GM04503 (cell line): ENCODE results near the gene RAB35.

Experiments
- DNase-seq: peaks from one replicate; pipeline ENCODE4 v3.0.0-alpha.2; 2012; ENCODE audit warnings: low read depth

The RAB35 gene

DNA sequence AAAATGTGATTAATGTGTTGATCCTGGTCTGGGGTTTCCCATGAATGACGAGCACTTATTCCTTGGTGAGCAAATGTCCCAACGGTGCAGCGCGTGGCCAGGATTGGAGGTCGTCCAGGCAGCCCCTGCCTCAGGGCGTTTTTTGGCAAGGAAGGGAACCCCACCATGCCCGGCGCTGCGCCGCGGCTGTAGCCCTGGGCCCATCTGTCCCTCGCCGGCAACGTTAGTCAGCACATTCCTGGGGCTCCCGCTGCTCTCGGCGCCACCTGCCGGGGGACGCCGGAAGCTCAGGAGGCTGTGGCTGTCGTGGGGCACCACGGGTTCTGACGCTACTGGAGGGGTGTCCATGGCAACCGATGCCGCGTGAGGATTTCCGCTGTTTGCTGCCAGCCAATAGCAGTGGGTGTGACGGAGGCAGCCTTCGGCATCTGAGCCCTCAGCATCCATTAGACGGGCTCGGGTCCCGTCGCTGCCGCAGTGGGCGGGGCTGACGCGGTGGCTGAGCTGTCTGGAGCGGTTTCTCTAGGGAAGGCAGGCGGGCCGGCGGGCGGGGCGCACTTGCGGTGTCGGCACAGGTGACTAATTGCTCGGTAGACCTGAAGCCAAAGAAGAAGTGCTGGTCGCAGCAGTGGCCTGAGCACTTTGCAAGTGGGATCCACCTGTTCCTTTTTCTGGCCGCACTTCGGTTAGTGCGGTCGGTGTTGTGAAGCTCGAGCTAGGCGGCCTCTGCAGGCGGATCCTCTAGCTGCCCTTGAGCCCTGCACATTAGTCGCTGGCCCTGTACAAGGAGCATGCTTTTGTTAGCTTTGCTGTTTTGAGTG lies 29.5 kb downstream of the RAB35 start:
- DNase-seq, result peak; percentile 88

DNA sequence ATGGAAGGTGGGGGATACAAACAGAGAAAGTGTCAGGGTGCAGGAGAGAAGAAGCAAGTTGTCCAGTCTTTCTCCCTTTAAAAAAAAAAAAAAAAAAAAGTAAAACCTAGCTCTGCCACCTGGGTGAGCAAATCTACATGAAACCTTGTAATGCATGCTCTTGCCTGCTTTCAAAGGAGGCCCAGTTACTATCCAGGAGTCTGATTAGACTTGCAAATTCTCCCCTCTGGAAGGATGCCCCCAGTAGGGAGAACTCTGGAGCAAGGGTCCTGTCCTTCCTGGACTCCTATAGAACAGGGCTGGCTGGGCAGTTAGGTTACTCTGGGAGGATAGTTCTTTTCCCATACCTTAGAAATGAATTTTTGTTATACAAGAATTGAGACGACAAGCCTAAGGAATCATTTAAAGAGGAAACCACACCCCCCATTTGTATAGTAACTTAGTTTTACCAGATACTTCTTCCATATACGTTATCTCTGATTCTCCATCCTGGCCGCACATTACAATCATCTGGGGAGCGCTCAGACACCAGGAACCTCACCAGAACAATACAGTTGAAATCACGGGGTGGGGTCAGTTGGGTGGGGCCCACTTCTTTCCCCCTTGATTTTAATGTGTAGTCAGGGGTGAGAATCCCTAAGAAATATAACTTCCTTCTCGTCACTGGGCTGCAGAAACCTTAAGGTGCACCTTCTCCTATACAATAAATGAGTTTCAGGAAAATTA lies 30.5 kb downstream of the RAB35 start:
- no peak for DNase-seq

DNA sequence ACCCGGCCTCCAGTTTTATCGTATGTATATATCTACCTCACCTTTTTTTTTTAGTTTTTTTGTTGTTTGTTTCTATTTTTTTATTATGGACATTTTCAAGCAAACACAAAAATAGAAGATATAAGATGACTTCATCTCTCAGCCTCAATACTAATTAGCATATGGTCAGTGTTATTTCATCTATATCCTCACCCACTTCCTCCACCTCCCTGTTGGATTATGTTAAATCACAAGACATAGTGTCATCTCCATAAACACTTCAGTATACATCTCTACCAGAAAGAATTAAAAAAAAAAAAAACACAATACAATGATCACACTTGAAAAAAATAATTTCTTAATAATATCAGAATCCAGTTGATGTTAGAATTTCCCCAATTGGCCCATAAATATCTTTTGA lies 34.9 kb downstream of the RAB35 start:
- no peak for DNase-seq

DNA sequence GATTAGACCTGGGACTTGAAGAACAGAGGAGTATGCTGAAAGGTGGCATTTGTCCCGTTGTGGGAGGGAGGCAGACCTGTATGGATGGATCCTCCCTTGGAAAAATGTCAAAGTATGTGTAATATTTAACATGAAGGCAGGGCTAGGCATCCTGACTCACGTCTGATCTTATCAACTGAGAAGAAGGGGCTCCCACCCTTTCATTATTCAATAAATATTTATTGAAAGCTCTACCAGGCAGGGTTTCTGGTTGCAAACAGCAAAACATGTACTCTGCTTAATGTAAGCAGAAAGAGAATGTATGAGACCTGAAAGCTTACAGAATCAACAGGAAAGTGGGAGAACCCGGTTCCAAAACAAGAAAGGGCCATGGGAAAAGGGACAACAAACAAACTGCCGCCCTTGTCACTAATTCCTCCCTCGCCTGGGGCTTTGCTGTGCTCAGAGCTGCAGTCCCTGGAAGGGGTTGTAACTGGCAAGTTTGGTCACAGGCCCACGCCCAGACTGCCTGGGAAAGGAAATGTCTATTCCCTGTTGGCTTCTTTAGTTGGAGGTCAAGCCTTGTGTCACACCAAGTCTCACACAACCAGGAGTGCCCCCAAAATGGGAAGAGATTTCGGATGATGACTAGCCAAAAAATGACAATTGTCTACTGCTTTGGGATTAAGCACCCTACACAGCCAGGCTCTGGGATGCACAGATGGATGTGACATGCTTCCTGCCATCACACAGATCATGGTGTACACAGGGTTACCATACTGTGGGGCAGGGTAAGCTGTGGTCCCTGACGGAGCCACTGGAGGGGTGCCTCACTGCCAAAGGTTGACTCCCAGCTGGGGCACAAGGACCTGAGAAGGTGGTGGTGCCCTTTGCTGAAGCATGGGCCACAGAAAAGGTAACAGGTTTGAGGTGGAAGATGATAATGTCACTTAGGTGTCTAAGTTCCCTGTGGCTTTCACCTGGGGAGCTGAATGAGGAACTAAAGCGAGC lies 36.8 kb downstream of the RAB35 start:
- DNase-seq, result no peak

DNA sequence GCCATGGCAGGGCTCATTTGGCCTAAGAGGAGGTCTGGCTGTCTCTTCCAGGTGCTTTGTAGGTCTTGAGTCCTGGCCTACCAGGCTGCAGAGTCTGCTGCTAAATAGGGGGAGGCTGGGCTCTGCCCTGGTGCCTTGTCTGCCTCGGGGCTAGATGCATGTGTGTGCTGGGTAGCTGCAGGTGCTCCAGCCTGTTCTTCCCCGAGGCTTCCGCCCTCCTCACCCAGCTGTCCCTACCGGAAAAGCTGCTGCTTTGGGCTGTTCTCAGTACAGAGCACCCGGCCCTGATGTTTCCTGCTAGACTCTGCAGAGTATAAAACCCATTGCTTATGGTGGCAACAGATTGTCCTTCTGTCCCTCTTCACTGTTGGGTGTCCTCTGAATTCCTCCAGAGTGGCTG lies 37.7 kb downstream of the RAB35 start:
- no peak for DNase-seq

DNA sequence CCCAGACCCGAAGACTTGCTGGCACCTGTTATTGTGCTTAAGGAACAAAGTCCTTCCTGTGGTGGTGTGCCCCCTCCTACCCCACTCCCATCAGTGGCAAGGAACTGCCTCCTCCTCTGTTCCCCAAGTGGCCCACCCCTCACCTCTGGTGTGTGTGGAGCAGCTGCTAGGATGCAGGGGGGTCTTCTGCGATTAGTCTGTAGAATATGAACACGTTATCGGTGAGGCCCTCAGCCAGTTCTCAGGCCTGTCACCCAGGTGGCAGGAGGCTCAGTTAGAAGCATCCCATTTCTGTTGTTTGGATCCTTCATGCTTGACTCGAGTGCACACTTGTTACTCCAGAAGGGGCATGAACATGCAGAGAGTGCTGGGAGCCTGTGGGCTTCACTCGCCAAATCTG lies 39.3 kb downstream of the RAB35 start:
- no peak for DNase-seq

DNA sequence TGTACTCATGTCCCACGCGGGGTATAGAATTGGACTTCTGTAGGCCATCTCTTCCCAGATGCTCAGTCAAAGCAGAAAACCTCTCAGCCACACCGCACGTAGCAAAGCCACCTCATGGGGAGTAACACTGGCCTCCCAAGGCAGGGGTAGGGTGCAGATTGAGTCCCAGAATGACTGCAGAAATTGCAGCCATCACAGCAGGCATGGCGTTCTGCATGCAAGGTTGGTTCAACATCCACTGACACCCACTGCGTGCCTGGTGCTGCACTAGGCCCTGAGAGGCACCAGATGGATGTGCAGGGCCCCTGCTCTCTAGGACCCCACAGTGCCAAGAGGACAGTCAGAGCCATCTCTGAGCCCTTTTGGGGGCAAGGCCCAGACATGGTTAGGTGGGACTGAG lies 39.9 kb downstream of the RAB35 start:
- DNase-seq, result no peak

DNA sequence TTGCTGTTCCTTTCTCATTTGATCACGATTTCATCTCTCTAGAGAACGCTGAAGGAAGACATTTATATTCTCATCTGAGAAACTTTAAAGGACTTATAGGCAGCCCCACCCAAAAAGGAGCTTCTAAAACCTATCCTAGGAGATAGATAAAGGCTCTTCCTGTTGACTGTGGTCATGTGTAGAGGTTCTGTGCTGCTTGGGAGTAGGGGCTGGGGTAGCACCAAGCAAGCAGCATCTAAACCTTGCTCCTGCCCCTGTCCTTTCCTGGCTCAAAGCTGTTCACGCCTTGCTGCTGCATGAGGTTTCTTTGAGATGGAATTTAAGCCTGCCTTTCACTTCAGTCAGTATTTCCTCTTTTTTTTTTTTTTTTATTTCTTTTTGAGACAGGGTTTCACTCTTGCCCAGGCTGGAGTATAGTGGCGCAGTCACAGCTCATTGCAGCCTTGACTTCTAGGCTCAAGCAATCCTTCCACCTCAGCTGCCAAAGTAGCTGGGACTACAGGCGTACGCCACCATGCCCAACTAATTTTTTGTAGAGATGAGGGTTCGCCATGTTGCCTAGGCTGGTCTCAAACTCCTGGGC lies 41.4 kb downstream of the RAB35 start:
- DNase-seq, result no peak

DNA sequence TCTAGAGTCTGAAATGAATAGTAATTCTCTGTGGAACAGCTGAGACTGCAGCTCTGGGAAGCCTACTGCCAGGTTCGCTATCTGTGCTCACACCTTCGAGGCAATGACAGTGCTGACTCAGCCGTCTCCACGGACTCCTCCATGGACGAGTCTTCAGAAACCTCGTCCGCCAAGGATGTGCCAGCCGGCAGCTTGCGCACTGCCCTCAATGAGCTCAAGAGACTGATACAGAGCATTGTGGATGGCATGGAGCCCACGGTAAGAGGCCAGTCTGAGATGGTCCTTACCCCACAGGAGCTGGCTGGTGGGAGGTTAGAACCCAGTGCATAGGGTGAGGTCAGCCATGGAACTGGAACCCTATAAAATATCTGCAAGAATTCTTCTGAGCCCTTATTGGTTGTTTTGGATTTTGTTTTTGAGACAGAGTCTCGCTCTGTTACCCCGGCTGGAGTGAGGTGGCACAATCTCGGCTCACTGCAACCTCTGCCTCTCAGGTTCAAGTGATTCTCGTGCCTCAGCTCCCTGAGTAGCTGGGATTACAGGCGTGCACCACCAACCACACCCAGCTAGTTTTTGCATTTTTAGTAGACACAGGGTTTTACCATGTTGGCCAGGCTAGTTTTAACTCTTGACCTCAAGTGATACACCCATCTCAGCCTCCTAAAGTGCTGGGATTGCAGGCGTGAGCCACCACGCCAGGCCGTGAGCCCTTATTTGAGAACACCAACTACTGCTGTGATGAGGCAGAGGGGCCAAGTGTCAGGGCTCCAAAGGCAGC lies 43.9 kb downstream of the RAB35 start:
- DNase-seq, result no peak

DNA sequence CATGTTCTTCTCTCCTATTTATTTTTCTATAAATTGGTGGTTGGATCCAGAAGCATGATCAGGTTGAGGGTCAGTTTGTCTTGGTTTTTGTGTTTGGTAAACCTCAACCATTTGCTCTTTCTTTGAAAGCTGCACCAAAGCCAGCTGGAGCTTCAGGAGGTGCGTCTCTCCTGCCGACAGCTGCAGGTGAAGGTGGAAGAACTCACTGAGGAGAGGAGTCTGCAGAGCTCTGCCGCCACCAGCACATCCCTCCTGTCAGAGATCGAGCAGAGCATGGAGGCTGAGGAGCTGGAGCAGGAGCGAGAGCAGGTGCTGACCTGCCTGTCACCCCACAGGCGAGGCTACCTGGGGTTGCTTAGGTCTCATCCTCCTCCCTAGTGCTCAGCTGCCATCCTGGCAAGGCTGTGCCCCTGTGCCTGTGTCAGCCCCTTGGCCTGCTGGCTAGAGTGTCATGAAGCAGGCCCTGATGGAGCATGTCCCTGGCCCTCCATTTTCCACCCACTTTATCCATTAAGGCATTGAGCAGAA lies 45.0 kb downstream of the RAB35 start:
- DNase-seq, result no peak

DNA sequence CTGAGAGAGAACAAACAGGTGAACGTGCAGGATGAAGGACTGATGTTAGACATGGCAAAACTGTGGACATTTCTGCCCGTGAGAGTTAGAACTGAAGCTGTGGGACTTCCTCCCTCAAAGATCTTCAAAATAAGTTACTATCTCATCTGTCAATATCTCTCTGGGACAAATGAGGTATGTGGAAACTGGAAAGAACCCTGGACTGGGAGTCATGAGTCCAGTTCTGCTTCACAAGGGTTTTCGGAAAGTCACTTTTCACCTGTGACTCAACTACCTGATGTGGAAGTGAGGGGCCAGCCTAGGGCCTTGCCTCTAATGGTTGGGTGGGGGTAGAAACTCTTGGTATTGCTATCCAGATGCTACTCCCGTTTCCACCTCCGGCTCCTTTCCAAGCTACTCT lies 47.3 kb downstream of the RAB35 start:
- DNase-seq, result no peak

DNA sequence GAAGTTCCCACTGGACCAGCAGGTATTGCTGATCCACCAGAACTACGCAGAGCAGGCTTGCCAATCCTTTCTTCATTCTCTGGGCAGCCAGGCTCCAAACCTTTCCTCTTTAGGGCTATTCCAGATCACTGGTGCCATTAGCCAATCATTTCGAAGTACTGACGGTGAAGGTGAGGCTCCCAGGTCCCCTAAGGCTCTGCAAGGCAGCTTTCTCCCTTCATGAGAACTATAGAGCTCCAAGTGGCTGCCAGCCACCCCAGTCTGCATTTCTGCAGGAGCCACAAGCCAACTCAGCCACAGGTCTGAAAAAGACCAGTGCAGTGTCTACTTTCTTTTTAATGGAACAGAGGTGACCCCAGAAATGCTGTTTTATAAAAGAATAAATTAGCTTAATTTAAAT lies 48.7 kb downstream of the RAB35 start:
- DNase-seq, result no peak

DNA sequence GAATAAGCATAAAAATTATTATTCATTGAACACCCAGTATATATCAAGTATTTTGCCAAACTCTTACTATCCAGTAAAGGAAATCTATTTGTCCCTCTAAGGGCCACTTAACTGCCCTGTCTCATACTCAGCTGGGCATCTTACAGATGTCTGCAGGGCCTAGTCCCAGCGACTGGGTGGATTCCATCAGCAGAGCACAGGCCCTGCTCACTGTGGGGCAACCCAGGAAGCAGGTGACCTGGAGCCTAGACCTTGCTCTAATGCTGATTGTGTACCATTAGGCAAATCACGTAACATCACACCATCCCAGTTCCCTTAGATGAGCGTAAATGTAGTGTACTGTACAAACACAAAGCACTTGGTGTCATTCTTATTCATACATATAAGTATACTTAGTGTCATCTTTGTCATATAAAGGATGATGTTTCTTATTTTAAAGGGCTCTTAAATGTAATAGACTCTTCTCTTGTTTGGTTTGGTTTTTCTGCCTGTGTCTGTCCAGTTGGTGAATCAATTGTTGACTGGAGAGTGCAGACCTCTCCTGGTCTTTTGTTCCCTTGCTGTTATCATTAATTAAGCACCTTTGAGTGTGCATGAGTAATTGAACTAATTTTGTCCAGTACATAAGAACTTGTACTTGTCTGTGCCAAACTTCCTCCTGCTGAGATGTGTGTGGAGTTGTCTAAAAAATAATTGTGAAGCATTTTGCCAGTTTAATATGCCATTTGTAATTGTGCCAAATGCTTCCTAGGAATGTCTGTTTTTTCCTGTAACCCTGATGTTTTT lies 49.3 kb downstream of the RAB35 start:
- no peak for DNase-seq

DNA sequence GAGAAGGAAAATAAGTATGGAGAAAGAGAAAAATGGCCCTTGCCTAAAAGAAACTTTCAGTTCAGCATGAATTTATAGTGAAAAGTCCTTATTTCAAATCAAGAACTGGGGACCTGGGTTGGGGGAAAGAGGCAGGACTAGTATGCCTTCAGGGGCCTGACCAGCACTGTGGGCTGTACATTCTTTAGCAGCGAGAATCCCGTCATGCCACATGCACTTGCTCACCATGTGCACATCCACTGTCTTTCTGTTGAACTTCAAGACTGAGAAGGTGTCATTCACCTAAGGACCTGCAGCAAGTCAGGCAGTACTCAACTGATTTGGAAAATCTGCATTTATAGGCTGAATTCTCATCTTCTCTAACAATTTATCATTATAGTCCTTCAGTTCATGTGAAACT lies 50.2 kb downstream of the RAB35 start:
- no peak for DNase-seq

DNA sequence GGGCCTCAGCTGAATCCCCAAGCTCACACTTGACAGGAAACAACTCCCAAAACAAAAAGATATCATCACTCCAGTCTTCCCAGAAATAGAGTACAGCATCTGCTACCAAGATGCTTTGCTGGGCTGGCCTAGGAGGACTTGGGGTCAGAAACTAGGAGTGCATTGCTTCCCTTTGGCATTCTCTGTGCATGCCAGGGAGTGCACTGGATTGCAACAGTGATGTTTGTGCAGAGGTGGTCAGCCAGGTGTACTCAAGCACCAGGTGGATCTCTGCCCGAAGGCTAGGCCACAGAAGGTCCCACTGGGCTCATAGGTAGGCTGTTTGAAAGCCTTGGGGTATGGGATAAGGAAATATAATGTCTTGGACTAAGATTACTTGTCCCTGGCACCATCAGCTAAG lies 51.1 kb downstream of the RAB35 start:
- DNase-seq, result no peak

DNA sequence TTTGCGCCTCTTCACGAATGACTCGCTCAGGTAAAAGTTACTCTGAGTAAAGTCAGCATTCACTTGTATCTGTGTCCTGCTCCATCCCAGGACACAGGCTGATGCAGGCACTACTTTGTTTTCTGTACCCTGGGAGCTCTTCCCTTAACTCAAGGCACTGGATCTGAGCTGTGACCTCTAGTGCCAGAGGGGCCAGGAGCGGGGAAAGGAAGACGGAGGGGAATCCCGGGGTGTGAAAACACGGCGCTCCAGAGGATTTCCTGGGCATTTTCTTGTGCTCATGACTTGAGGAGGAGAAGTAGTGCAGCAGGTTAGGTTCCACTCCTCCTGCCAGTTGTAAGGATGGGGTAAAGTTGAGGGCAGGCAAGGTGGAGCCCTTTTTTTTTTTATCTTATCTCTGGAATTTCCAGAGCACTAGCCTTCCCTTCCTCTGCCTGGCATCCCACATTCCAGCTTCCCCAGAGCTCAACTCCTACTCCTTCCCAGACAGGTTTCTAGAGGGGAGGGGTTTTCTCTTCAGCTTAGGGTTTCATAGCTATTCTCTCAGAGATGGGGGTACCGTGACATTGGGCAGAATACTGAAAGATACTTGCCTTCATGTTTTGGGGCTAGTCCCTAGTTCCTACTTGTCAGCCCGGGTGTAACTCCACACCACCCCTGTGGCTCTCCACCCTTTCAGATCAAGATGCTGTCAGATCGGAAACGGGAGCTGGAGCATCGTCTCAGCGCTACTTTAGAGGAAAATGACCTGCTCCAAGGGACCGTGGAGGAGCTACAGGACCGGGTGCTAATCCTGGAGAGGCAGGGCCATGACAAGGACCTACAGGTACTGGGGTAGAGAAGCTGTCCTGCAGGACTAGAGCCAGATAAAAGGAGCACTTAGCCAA lies 52.3 kb downstream of the RAB35 start:
- no peak for DNase-seq

DNA sequence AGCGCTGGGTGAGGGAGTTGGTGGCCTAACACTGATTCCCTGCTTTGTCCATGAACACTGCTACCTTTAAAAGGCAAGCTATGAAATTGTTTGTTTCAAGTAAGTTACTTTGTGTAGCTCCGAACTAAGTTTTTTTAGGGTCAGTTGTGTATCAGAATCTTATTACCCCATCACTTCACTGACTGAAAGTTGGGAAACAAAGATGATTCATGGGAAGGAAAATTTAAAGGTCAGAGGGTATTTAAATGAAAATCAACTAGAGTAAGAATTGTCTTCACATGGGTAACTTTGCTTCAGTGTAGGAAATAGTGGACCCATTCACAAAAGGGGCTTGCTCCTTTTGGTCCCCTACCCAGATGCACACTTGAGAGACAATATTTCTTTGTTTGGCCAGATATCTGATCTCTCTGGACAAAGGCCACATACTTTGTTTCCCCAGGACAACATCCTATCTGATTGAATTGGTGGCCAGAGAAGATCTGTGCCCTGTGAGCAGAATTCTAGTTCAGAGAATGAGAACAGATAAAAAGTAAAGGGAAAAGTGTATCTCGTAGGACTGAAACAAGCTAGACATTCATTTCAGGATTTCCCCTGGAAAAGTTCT lies 53.5 kb downstream of the RAB35 start:
- DNase-seq, result no peak

DNA sequence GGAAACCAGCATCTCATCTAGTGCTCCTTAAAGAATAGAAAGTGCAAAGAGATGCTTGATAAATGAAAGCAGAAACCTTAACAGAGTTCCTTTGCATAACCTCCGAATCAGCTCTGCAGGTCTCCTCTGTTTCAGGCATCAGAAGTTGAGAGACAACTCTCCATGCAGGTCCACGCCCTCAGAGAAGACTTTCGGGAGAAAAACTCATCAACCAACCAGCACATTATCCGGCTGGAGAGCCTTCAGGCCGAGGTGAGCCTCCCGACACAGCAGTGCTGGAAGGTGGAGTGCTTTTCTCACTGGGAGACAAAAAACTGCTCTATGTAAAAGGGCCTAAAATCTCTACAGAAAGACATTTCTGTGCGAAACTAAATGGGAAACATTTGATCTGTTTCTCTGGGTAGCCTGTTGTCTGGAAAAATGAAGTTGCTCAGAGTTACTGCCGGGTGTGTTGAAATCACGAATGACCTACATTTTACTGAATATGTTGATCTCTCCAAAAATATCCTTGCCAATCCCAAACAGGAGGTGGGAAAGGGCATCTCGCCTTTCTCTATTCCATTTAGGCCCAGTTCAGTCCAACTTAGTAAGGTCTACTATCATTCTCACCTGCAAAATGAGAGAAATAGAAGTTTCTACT lies 54.9 kb downstream of the RAB35 start:
- DNase-seq, result no peak
